ENCODE measurements around the gene TP53INP2. TPM values are rescaled to one million over a fixed set of nuclear protein-coding genes. Genes with fewer than 3 reads are reported as not detected.

The TP53INP2 gene
- total and polyA plus RNA-seq, 2 of the 8 experiments (the other 6 are each of a cell fraction or from before 2014, with no cell fraction given): 2.4 to 4.8 TPM

DNA sequence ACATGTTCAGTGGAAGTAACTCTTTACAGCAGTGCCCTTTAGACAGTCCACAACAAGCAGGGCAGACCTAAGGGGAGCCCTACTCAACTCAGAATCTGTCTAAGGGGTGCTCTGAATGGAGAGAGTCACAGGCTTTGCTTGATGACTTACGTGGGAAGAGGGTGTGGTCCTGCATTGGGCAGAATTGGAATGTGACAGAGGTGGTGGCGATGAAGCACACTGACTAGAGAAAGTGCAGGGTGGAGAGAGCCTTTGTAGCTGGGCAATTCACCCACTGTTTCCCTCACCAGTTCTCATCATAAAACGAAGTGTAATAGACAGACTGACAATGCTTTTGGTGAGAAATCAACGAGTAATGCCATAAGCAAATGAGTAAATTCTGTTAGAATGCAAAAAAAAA, 11.2 kb downstream of the TP53INP2 start:
- Histone ChIP-seq H2BK5ac (ENCODE audit: low read depth, low read length) (no peak overlapping the region), H3K18ac (ENCODE audit: extremely low read depth, low read length) (no peak overlapping the region), H4K8ac (ENCODE audit: extremely low read depth, insufficient read depth, low read length) (no peak overlapping the region), H3K4me2 (ENCODE audit: insufficient read depth in 1 of 2, low read depth in 2 of 2, low read length in 2 of 2) (no peak overlapping the region), H3K14ac (ENCODE audit: insufficient read length) (no peak overlapping the region), H3K23me2 (ENCODE audit: low read depth, low read length) (peaks cover under 1% of the 10 kb centered on the region; the same call in 1 of the 2 replicates), H2BK120ac (replicated peaks; ENCODE audit: low read depth, low read length) (no peak overlapping the region), H3K36me3 (ENCODE audit: control insufficient read depth in 2 of 4, insufficient read depth in 4 of 4, low read length in 3 of 4) (no peaks in the 10 kb centered on the region), H3K4me1 (replicated peaks in 1 of 4; ENCODE audit: control insufficient read depth in 3 of 4, insufficient read depth in 4 of 4, low read length in 3 of 4) (peaks cover 0 to under 1% (median 0%) of the 10 kb centered on the region in 4 experiments; a peak in 2 of 7 replicates), H2BK12ac (ENCODE audit: low read depth, low read length) (no peak overlapping the region), H3K4me3 (ENCODE audit: extremely low read depth in 1 of 4, insufficient read depth in 2 of 4, low read depth in 3 of 4, low read length in 4 of 4) (no peak overlapping the region), H4K20me1 (replicated peaks in 1 of 2; ENCODE audit: control insufficient read depth in 1 of 2, insufficient read depth in 2 of 2, low read length in 2 of 2) (peaks cover 0 to 8% of the 10 kb centered on the region in 2 experiments), H3K79me1 (ENCODE audit: low read depth, low read length) (no peaks in the 10 kb centered on the region), H3K27ac (ENCODE audit: low read depth, low read length) (no peak overlapping the region), H2AK5ac (ENCODE audit: low read depth, low read length) (no peak overlapping the region), H3K9ac (replicated peaks in 1 of 4; ENCODE audit: extremely low read depth in 1 of 4, low read depth in 3 of 4, low read length in 3 of 4) (no peak overlapping the region), H2AFZ (ENCODE audit: low read length) (no peak overlapping the region), H3K4ac (replicated peaks; ENCODE audit: insufficient read length, low read depth, low read length) (no peak overlapping the region), H3K23ac (ENCODE audit: insufficient read length) (no peak overlapping the region), H3K9me3 (ENCODE audit: insufficient read depth in 2 of 2, low read depth in 1 of 2, low read length in 1 of 2) (no peaks in the 10 kb centered on the region), H3K27me3 (replicated peaks in 1 of 4; ENCODE audit: control insufficient read depth in 3 of 4, extremely low read depth in 1 of 4, insufficient read depth in 3 of 4, low read length in 3 of 4) (peaks cover 7 to 18% (median 14%) of the 10 kb centered on the region in 4 experiments), H3K79me2 (ENCODE audit: control insufficient read depth in 1 of 2, insufficient read depth in 2 of 2, low read length in 2 of 2) (no peaks in the 10 kb centered on the region), H4K91ac (replicated peaks; ENCODE audit: insufficient read length, low read length) (no peak overlapping the region), H2BK20ac (ENCODE audit: low read length) (no peak overlapping the region), H4K5ac (ENCODE audit: insufficient read length, low read depth, low read length) (no peak overlapping the region), H2BK15ac (ENCODE audit: low read length) (no peak overlapping the region), H3K56ac (replicated peaks; ENCODE audit: insufficient read length, low read depth, low read length) (no peak overlapping the region)
- no peak for FAIRE-seq
- 84% methylated on average over 4 of the region's 4 CpGs; no CpG with 5 or more reads in 1 of the 2 experiments for WGBS, 2 experiments (ENCODE audit: extremely low coverage in 1 of 2, insufficient coverage in 1 of 2, insufficient read length in 1 of 2, insufficient replicate concordance in 2 of 2, low coverage in 1 of 2, low lambda C conversion rate in 2 of 2, missing lambda C conversion rate in 1 of 2)
- ChIA-PET CTCF (ENCODE audit: partially characterized antibody) (interaction anchor here (0.8 to 1.3 kb wide), 3 partner anchors 13 to 55 kb away, joined by 3 to 4 read pairs (median 3); no protein-coding TSS in a partner anchor), POLR2A (ENCODE audit: partially characterized antibody) (no interaction called here)
- DNase-seq (ENCODE audit: low read depth in 1 of 2, low spot score in 2 of 2): no peak
- TF ChIP-seq SIRT6 (IDR thresholded peaks at IDR 0.05; ENCODE audit: low read length) (no peak), USF2 (IDR thresholded peaks at IDR 0.05; ENCODE audit: low read length) (no peak)
